B cell (primary cell): Measurements from ENCODE around the gene PRH1. TPM values are rescaled to one million over a fixed set of nuclear protein-coding genes. Genes with fewer than 3 reads are reported as not detected.

ENCODE experiments used
- ATAC-seq: fragments of 200-7000 bp; cut with Tn5 transposase; one replicate; pipeline ENCODE4 v1.10.0; 2021; ENCODE audit warnings: low read depth, mild to moderate bottlenecking, moderate number of reproducible peaks, moderate library complexity
- CTCF ChIA-PET: fragments of 350-600 bp; sonication (Branson Sonifier 250); formaldehyde crosslinking; loops from one replicate; lab custom pipeline; 2021; ENCODE audit warnings: antibody characterized with exemption, inconsistent platforms; lab: Charles Lee
- POLR2A ChIA-PET: fragments of 350-600 bp; sonication (Branson Sonifier 250); formaldehyde crosslinking; loops from one replicate; lab custom pipeline; 2021; ENCODE audit warnings: antibody characterized with exemption; lab: Charles Lee
- DNase-seq: peaks from one replicate; pipeline ENCODE4 v3.0.0; 2013
- H2AFZ ChIP-seq: 2 replicates; pipeline ENCODE4 v1.6.1; 2012; ENCODE audit warnings: mild to moderate bottlenecking, low read depth, low read length; ENCODE audit not compliant: insufficient read depth, poor library complexity, severe bottlenecking
- H3K27ac ChIP-seq, 2 donors: 1 replicate in 1 of 2; 2 replicates in 1 of 2; pipeline ENCODE4 v1.5.1; 2012 to 2013; ENCODE audit warnings: low read length in 2 of 2, mild to moderate bottlenecking in 2 of 2, moderate library complexity in 1 of 2
- H3K27me3 ChIP-seq, 4 experiments: fragments of 200-600 bp in 1 of 4; sonication (generic) in 1 of 4; replicated peaks in 1 of 4; 1 replicate in 2 of 4; 2 replicates in 2 of 4; pipeline versions ENCODE4 v1.6.1 to v1.7.0; 2013 to 2016; ENCODE audit warnings: low read length in 3 of 4, mild to moderate bottlenecking in 2 of 4, mixed read lengths in 1 of 4, moderate library complexity in 1 of 4; ENCODE audit not compliant: insufficient read depth in 4 of 4, control insufficient read depth in 3 of 4; ENCODE audit errors: control extremely low read depth in 1 of 4
- H3K36me3 ChIP-seq, 2 experiments: replicated peaks in 1 of 2; 1 replicate in 1 of 2; 2 replicates in 1 of 2; pipeline versions ENCODE4 v1.6.1 to v1.7.1; 2013; ENCODE audit warnings: low read length in 1 of 2; ENCODE audit not compliant: insufficient read depth in 2 of 2, control insufficient read depth in 1 of 2; ENCODE audit errors: control extremely low read depth in 1 of 2, extremely low read depth in 1 of 2
- H3K4me1 ChIP-seq, 2 donors: fragments of 200-600 bp in 1 of 2; sonication (generic) in 1 of 2; 1 replicate in 1 of 2; 2 replicates in 1 of 2; pipeline versions ENCODE4 v1.5.1 to v1.6.1; 2013 to 2017; ENCODE audit warnings: low read length in 2 of 2; ENCODE audit not compliant: control insufficient read depth in 2 of 2, insufficient read depth in 2 of 2
- H3K4me2 ChIP-seq: replicated peaks from 2 replicates; pipeline ENCODE3; 2012; ENCODE audit warnings: mild to moderate bottlenecking, low read depth, low read length; ENCODE audit not compliant: poor library complexity, severe bottlenecking
- H3K4me3 ChIP-seq, 5 experiments: fragments of 200-600 bp in 1 of 5; sonication (generic) in 1 of 5; 1 replicate in 3 of 5; 2 replicates in 2 of 5; pipeline versions ENCODE4 v1.5.1 to v1.7.0; 2011 to 2016; ENCODE audit warnings: low read length in 4 of 5, mild to moderate bottlenecking in 4 of 5, low read depth in 2 of 5, control low read depth in 1 of 5, moderate library complexity in 1 of 5; ENCODE audit not compliant: insufficient read depth in 1 of 5; ENCODE audit errors: control extremely low read depth in 1 of 5, extremely low read depth in 1 of 5
- H3K79me2 ChIP-seq: fragments of 200-600 bp; sonication (generic); one replicate; pipeline ENCODE4 v1.6.0; 2016; ENCODE audit warnings: low read length; ENCODE audit not compliant: control insufficient read depth, insufficient read depth
- H3K9ac ChIP-seq: fragments of 200-600 bp; sonication (generic); 2 replicates; pipeline ENCODE4 v1.6.1; 2017; ENCODE audit warnings: mild to moderate bottlenecking, low read length, moderate library complexity
- H3K9me3 ChIP-seq, 3 donors: one replicate each; pipeline versions ENCODE4 v1.6.1 to v1.7.1; 2013; ENCODE audit warnings: low read length in 2 of 3; ENCODE audit not compliant: control insufficient read depth in 2 of 3, insufficient read depth in 1 of 3; ENCODE audit errors: control extremely low read depth in 1 of 3
- H4K20me1 ChIP-seq: 2 replicates; pipeline ENCODE4 v1.6.0; 2012; ENCODE audit warnings: mild to moderate bottlenecking, low read length; ENCODE audit not compliant: insufficient read depth, control insufficient read depth, poor library complexity, severe bottlenecking
- H3K27ac Mint-ChIP-seq: one replicate; pipeline ENCODE4 v1.8.0; 2021; ENCODE audit warnings: mixed read lengths
- H3K27me3 Mint-ChIP-seq: one replicate; pipeline ENCODE4 v1.8.0; 2021; ENCODE audit warnings: mixed read lengths
- H3K4me1 Mint-ChIP-seq: one replicate; pipeline ENCODE4 v1.8.0; 2021; ENCODE audit warnings: mixed read lengths
- H3K4me3 Mint-ChIP-seq: one replicate; pipeline ENCODE4 v1.8.0; 2021; ENCODE audit warnings: mixed read lengths
- H3K9me3 Mint-ChIP-seq: one replicate; pipeline ENCODE4 v1.8.0; 2022; ENCODE audit warnings: mixed read lengths; ENCODE audit not compliant: insufficient read depth
- CTCF ChIP-seq: fragments of 200-600 bp; IDR thresholded peaks from one replicate; pipeline ENCODE4 v1.8.0; 2022; ENCODE audit warnings: antibody characterized with exemption, mild to moderate bottlenecking
- EZH2 ChIP-seq: IDR thresholded peaks from 2 replicates; pipeline ENCODE4 v1.6.1; 2012; ENCODE audit warnings: borderline replicate concordance, low read depth, mild to moderate bottlenecking, moderate library complexity, low read length; ENCODE audit not compliant: insufficient read depth, poor library complexity, severe bottlenecking
- WGBS: methylation state at CpG from one replicate; pipeline ENCODE4 v1.1.5; 2013; ENCODE audit warnings: missing lambda C conversion rate; ENCODE audit not compliant: insufficient coverage; 5-methylcytosine and 5-hydroxymethylcytosine counted together
- intact Hi-C: fragments of 100-400 bp; cut with micrococcal nuclease; formaldehyde crosslinking; loops from one replicate; pipeline ENCODE4 v1.10.0; 2022
- polyA plus RNA-seq: library from polyadenylated mRNA; depleted of rRNA; stranded (reverse); fragments of >200 nt; gene quantifications from 2 replicates; pipeline ENCODE4 v1.2.3, GENCODE V29; 2012
- total RNA-seq, 2 donors: library from RNA; stranded (reverse); fragments of 120-200 nt in 1 of 2; gene quantifications; 1 replicate in 1 of 2; 2 replicates in 1 of 2; pipeline versions ENCODE4 v1.2.3 to v1.2.4, GENCODE V29; 2013 to 2022

Gene PRH1
- total and polyA plus RNA-seq, 2 donors (not counting 1 experiment from before 2014, with no cell fraction given): 5.9 to 39.7 TPM

- Histone ChIP-seq H3K79me2 (no peaks in the 10 kb centered on the region), H2AFZ (no peak within 1 kb of the TSS), H3K27ac (no peak within 1 kb of the TSS), H3K4me2 (no peak within 1 kb of the TSS), H3K27me3 (no peaks in the 10 kb centered on the region), H3K4me3 (no peak within 1 kb of the TSS), H3K36me3 (peaks cover 0 to 4% of the 10 kb centered on the region in 2 experiments), H3K9me3 (no peaks in the 10 kb centered on the region), H3K9ac (no peak within 1 kb of the TSS), H3K4me1 (no peaks in the 10 kb centered on the region), H4K20me1 (no peaks in the 10 kb centered on the region)
- DNase-seq (no peak), ATAC-seq (no peak)
- H3K27me3 Mint-ChIP-seq: no peaks in the 10 kb centered on the region
- no peaks in the 10 kb centered on the region for H3K9me3 Mint-ChIP-seq
- H3K4me3 Mint-ChIP-seq: no peak within 1 kb of the TSS
- intact Hi-C loops: no loop called here
- no peak within 1 kb of the TSS for H3K27ac Mint-ChIP-seq
- POLR2A ChIA-PET: no interaction called here
- 100% methylated on average over 1 of the region's 4 CpGs for WGBS
- CTCF ChIA-PET: no interaction called here
- no peaks in the 10 kb centered on the region for H3K4me1 Mint-ChIP-seq
- TF ChIP-seq EZH2 (no peak), CTCF (no peak)
Observed at GRCh38 chr12:10849425-10849878, 34.6 kb downstream of the PRH1 start, which contains the start of gene PRR4. Gene PRR4 (minus strand): TSS chr12:10849475. CDS start chr12:10849437, 38 bp downstream.

- ATAC-seq (no peak), DNase-seq (no peak)
- ChIA-PET CTCF (no interaction called here), POLR2A (no interaction called here)
- H2AFZ ChIP-seq: no peak overlapping the region
- no peaks in the 10 kb centered on the region for H3K9me3 Mint-ChIP-seq
- no peak overlapping the region for H3K27ac ChIP-seq
- H3K9ac ChIP-seq: no peak overlapping the region
- no peak overlapping the region for H3K4me3 Mint-ChIP-seq
- peaks cover 0 to 4% of the 10 kb centered on the region in 2 experiments for H3K36me3 ChIP-seq
- H3K4me1 ChIP-seq: no peaks in the 10 kb centered on the region
- no peak overlapping the region for H3K4me2 ChIP-seq
- no peaks in the 10 kb centered on the region for H3K79me2 ChIP-seq
- H3K9me3 ChIP-seq: no peaks in the 10 kb centered on the region
- H3K4me1 Mint-ChIP-seq: no peaks in the 10 kb centered on the region
- no peak overlapping the region for H3K4me3 ChIP-seq
- WGBS: no CpG with 5 or more reads among the region's 2 CpGs
- no peaks in the 10 kb centered on the region for H4K20me1 ChIP-seq
- no peaks in the 10 kb centered on the region for H3K27me3 ChIP-seq
- TF ChIP-seq EZH2 (no peak), CTCF (no peak)
- no peaks in the 10 kb centered on the region for H3K27me3 Mint-ChIP-seq
- no peak overlapping the region for H3K27ac Mint-ChIP-seq
- intact Hi-C loops: no loop called here
Observed at GRCh38 chr12:10847744-10848143, 36.3 kb downstream of the PRH1 start.
